ENCODE measurements around the gene PAPPA2. TPM values are rescaled to one million over a fixed set of nuclear protein-coding genes. Genes with fewer than 3 reads are reported as not detected.
"Not testable (repeated sequence)": the region's sequence is repeated elsewhere in the genome, so short reads cannot be mapped to it uniquely, and the experiment has no call there.

PAPPA2 gene
- total RNA-seq, 2 donors from 2014 or later: 1.3 TPM; not detected in 1

DNA sequence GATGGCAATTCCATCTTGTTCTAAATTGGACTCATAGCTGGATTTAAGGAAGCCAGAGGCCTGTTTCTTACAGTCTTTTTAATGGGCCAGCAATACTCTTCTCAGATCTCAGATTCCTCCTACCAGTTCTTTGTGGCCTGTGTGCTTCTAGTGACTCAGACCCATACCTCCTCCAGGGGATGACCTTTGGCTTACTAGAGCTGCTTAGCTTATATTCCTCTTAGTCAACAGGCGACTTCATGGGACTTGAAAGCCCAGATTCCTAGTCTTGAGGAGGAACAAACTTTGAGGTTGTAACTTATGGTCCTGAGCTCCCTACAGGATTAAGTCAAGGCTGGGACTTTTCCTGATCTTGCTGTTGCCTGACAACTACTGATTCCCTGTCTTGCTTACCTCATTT, 12.4 kb upstream of the PAPPA2 start:
- Histone ChIP-seq H3K27me3 (ENCODE audit: control insufficient read depth, insufficient read depth, low read length, poor library complexity, severe bottlenecking) (no peaks in the 10 kb centered on the region), H3K9ac (ENCODE audit: extremely low read depth, low read length, poor library complexity, severe bottlenecking) (no peak overlapping the region), H3K9me3 (ENCODE audit: control insufficient read depth, low read length) (no peaks in the 10 kb centered on the region), H3K4me3 (ENCODE audit: low read length) (no peak overlapping the region), H3K27ac (ENCODE audit: low read depth, low read length) (no peak overlapping the region), H3K4me1 (ENCODE audit: control insufficient read depth, insufficient read depth, low read length) (no peaks in the 10 kb centered on the region), H3K36me3 (ENCODE audit: control insufficient read depth, insufficient read depth, low read length) (no peaks in the 10 kb centered on the region)
- H3K4me1 Mint-ChIP-seq: no peaks in the 10 kb centered on the region
- no peaks in the 10 kb centered on the region for H3K27me3 Mint-ChIP-seq (ENCODE audit: insufficient read depth)
- no peak overlapping the region for H3K4me3 Mint-ChIP-seq
- H3K36me3 Mint-ChIP-seq (ENCODE audit: low read depth): no peaks in the 10 kb centered on the region
- TF ChIP-seq CTCF (conservative IDR thresholded peaks at IDR 0.05): no peak
- peaks cover 20% of the 10 kb centered on the region for H3K9me3 Mint-ChIP-seq
- WGBS, 2 experiments (ENCODE audit: insufficient coverage in 1 of 2, insufficient read length in 1 of 2): 82% methylated on average over 1 of the region's 1 CpG; no CpG with 5 or more reads in 1 of the 2 experiments
- no peak overlapping the region for H3K27ac Mint-ChIP-seq
- no peak for DNase-seq

GRCh38 chr1:176451741-176452140, 11.2 kb upstream of the PAPPA2 start:
- 91 to 100% methylated on average over 1 to 2 of the region's 2 CpGs for WGBS, 2 experiments (ENCODE audit: insufficient coverage in 1 of 2, insufficient read length in 1 of 2)
- not testable (repeated sequence) for H3K27me3 Mint-ChIP-seq (ENCODE audit: insufficient read depth)

DNA sequence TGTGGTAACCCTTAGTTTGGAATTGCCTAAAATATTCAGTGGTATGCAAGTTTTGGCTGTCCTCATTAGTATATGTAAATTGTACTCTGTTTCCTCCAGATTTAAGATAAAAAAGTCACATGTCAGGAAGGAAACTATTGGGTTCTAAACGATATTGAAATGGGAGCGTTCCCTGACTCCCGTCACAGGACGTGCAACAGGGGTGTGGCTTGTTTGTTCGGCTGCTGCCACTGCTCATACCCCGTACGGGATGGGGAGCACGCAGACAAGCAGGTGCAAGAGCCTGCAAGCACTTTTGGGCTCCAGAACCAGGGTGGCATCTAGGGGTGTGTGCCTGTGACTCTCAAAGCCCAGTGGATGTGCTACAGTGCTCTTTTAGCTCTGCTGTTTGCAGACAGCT, 6.2 kb upstream of the PAPPA2 start:
- no peaks in the 10 kb centered on the region for H3K36me3 Mint-ChIP-seq (ENCODE audit: low read depth)
- H3K4me3 Mint-ChIP-seq: no peak overlapping the region
- no peaks in the 10 kb centered on the region for H3K4me1 Mint-ChIP-seq
- H3K9ac ChIP-seq (ENCODE audit: extremely low read depth, low read length, poor library complexity, severe bottlenecking): no peak overlapping the region
- H3K27ac Mint-ChIP-seq: no peak overlapping the region
- no peaks in the 10 kb centered on the region for H3K36me3 ChIP-seq (ENCODE audit: control insufficient read depth, insufficient read depth, low read length)
- no peaks in the 10 kb centered on the region for H3K4me1 ChIP-seq (ENCODE audit: control insufficient read depth, insufficient read depth, low read length)
- H3K27me3 Mint-ChIP-seq (ENCODE audit: insufficient read depth): peaks cover 2% of the 10 kb centered on the region
- no peaks in the 10 kb centered on the region for H3K27me3 ChIP-seq (ENCODE audit: control insufficient read depth, insufficient read depth, low read length, poor library complexity, severe bottlenecking)
- H3K9me3 Mint-ChIP-seq: peaks cover 32% of the 10 kb centered on the region
- 87 to 92% methylated on average over 8 of the region's 8 CpGs for WGBS, 2 experiments (ENCODE audit: insufficient coverage in 1 of 2, insufficient read length in 1 of 2)
- no peak overlapping the region for H3K27ac ChIP-seq (ENCODE audit: low read depth, low read length)
- H3K9me3 ChIP-seq (ENCODE audit: control insufficient read depth, low read length): no peaks in the 10 kb centered on the region
- DNase-seq: no peak
- H3K4me3 ChIP-seq (ENCODE audit: low read length): no peak overlapping the region
- no peak for TF ChIP-seq CTCF (conservative IDR thresholded peaks at IDR 0.05)

More at GRCh38 chr1:176451741-176452140, 11.2 kb upstream of the PAPPA2 start:
- H3K9me3 ChIP-seq (ENCODE audit: control insufficient read depth, low read length); H3K27ac ChIP-seq (ENCODE audit: low read depth, low read length); H3K4me1 ChIP-seq (ENCODE audit: control insufficient read depth, insufficient read depth, low read length); H3K4me1 Mint-ChIP-seq; H3K36me3 ChIP-seq (ENCODE audit: control insufficient read depth, insufficient read depth, low read length); H3K9ac ChIP-seq (ENCODE audit: extremely low read depth, low read length, poor library complexity, severe bottlenecking); DNase-seq; H3K27ac Mint-ChIP-seq; H3K27me3 ChIP-seq (ENCODE audit: control insufficient read depth, insufficient read depth, low read length, poor library complexity, severe bottlenecking); H3K36me3 Mint-ChIP-seq (ENCODE audit: low read depth); H3K4me3 ChIP-seq (ENCODE audit: low read length); H3K4me3 Mint-ChIP-seq: not testable (repeated sequence)
- H3K9me3 Mint-ChIP-seq: peaks cover 20% of the 10 kb centered on the region

Data from endodermal cell (in vitro differentiated cells).